ENCODE measurements around the gene SP2. TPM values are rescaled to one million over a fixed set of nuclear protein-coding genes. Genes with fewer than 3 reads are reported as not detected.

The SP2 gene
- polyA plus RNA-seq, 1 donor (not counting 4 experiments of a cell fraction or from before 2014, with no cell fraction given): 2.1 TPM

- dilution Hi-C loops (cut with MboI; ENCODE audit: extremely low pct_ligation_motif_present, low sequenced_read_pairs): no loop called here
- Histone ChIP-seq H3K79me2 (ENCODE audit: control insufficient read depth, insufficient read depth, low read length) (peaks cover 9% of the 10 kb centered on the region), H3K9ac (ENCODE audit: control insufficient read depth, extremely low read depth, insufficient read depth, low read length) (peak overlapping the region; percentile 90), H3K4me1 (ENCODE audit: control insufficient read depth, extremely low read depth, insufficient read depth, low read length) (peaks cover 29% of the 10 kb centered on the region), H4K20me1 (ENCODE audit: control insufficient read depth, extremely low read depth, insufficient read depth, low read length) (no peaks in the 10 kb centered on the region), H3K27me3 (ENCODE audit: control insufficient read depth, extremely low read depth, insufficient read depth, low read length) (no peaks in the 10 kb centered on the region), H3K9me1 (ENCODE audit: control insufficient read depth, extremely low read depth, insufficient read depth, low read length) (no peaks in the 10 kb centered on the region), H3K4me3 (ENCODE audit: control insufficient read depth in 2 of 3, extremely low read depth in 1 of 3, insufficient read depth in 2 of 3, low read depth in 1 of 3, low read length in 3 of 3) (peak overlapping the region in 2 of 3 experiments; percentile 78 to 82), H3K4me2 (ENCODE audit: control insufficient read depth, extremely low read depth, insufficient read depth, low read depth, low read length) (peak overlapping the region; percentile 96), H3K27ac (ENCODE audit: control insufficient read depth, insufficient read depth, low read length) (no peak overlapping the region), H3K9me3 (ENCODE audit: control insufficient read depth, low read depth, low read length) (no peaks in the 10 kb centered on the region), H3K36me3 (ENCODE audit: control insufficient read depth in 2 of 2, extremely low read depth in 1 of 2, insufficient read depth in 2 of 2, low read length in 2 of 2) (peaks cover 0 to 4% of the 10 kb centered on the region in 2 experiments), H2AFZ (ENCODE audit: control insufficient read depth, low read length) (no peak overlapping the region)
- DNase-seq (ENCODE audit: low read depth, low spot score) (no peak), FAIRE-seq (no peak)
- TF ChIP-seq CTCF (optimal IDR thresholded peaks at IDR 0.05 in 1 of 3, IDR thresholded peaks at IDR 0.05 in 1 of 3, conservative IDR thresholded peaks at IDR 0.05 in 1 of 3; ENCODE audit: extremely low read depth in 1 of 3, insufficient read depth in 2 of 3, low read length in 3 of 3): no peak
These were observed 1.5 kb downstream of the SP2 start for GRCh38 chr17:47897561-47897960.

GRCh38 chr17:47898241-47898640, 2.2 kb downstream of the SP2 start:
- DNase-seq (ENCODE audit: low read depth, low spot score): no peak
- H3K27me3 ChIP-seq (ENCODE audit: control insufficient read depth, extremely low read depth, insufficient read depth, low read length): no peaks in the 10 kb centered on the region
- H3K4me1 ChIP-seq (ENCODE audit: control insufficient read depth, extremely low read depth, insufficient read depth, low read length): peaks cover 29% of the 10 kb centered on the region
- no peak overlapping the region for H3K9ac ChIP-seq (ENCODE audit: control insufficient read depth, extremely low read depth, insufficient read depth, low read length)
- peaks cover 9% of the 10 kb centered on the region for H3K79me2 ChIP-seq (ENCODE audit: control insufficient read depth, insufficient read depth, low read length)
- H4K20me1 ChIP-seq (ENCODE audit: control insufficient read depth, extremely low read depth, insufficient read depth, low read length): no peaks in the 10 kb centered on the region
- no peaks in the 10 kb centered on the region for H3K9me1 ChIP-seq (ENCODE audit: control insufficient read depth, extremely low read depth, insufficient read depth, low read length)
- FAIRE-seq: no peak
- H2AFZ ChIP-seq (ENCODE audit: control insufficient read depth, low read length): no peak overlapping the region
- dilution Hi-C loops (cut with MboI; ENCODE audit: extremely low pct_ligation_motif_present, low sequenced_read_pairs): no loop called here
- no peaks in the 10 kb centered on the region for H3K9me3 ChIP-seq (ENCODE audit: control insufficient read depth, low read depth, low read length)
- H3K4me3 ChIP-seq (ENCODE audit: control insufficient read depth in 2 of 3, extremely low read depth in 1 of 3, insufficient read depth in 2 of 3, low read depth in 1 of 3, low read length in 3 of 3): no peak overlapping the region
- H3K27ac ChIP-seq (ENCODE audit: control insufficient read depth, insufficient read depth, low read length): no peak overlapping the region
- H3K36me3 ChIP-seq (ENCODE audit: control insufficient read depth in 2 of 2, extremely low read depth in 1 of 2, insufficient read depth in 2 of 2, low read length in 2 of 2): peaks cover 0 to 4% of the 10 kb centered on the region in 2 experiments
- H3K4me2 ChIP-seq (ENCODE audit: control insufficient read depth, extremely low read depth, insufficient read depth, low read depth, low read length): no peak overlapping the region
- TF ChIP-seq EZH2 (IDR thresholded peaks at IDR 0.05; ENCODE audit: low read length) (no peak), CTCF (optimal IDR thresholded peaks at IDR 0.05 in 1 of 3, IDR thresholded peaks at IDR 0.05 in 1 of 3, conservative IDR thresholded peaks at IDR 0.05 in 1 of 3; ENCODE audit: extremely low read depth in 1 of 3, insufficient read depth in 2 of 3, low read length in 3 of 3) (no peak)

Data from keratinocyte (primary cell).